HG03108 (cell line): ENCODE data around the gene LNP1.
"Not testable (repeated sequence)": the region's sequence is repeated elsewhere in the genome, so short reads cannot be mapped to it uniquely, and the experiment has no call there.

Experiments
- ATAC-seq: cut with Tn5 transposase; IDR thresholded peaks from one replicate; pipeline ENCODE4 v1.9.1; 2021; ENCODE audit warnings: moderate library complexity; ENCODE audit not compliant: unreplicated experiment

The LNP1 gene

GRCh38 chr3:100427699-100428098 lies 26.4 kb downstream of the LNP1 start:
- ATAC-seq = no peak

- no peak for ATAC-seq
These were observed 27.9 kb downstream of the LNP1 start for GRCh38 chr3:100429187-100429716.

DNA sequence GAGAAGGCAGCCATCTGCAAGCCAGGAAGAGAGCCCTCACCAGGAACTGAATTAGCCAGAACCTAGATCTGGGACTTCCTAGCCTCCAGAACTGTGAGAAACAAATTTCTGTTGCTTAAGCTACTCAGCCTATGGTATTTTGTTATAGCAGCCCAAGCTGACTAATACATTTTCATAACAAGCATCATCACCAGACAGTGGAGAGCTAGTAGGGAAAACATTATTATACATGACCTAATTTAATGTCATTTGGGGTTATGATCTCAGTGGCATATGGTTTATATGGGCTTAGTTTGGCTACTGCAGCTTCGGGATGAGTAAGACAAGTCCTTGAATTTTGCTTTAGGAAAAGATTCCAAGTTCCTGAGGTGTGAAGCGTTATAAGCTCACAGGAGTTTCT lies 35.6 kb downstream of the LNP1 start:
- ATAC-seq = no peak

DNA sequence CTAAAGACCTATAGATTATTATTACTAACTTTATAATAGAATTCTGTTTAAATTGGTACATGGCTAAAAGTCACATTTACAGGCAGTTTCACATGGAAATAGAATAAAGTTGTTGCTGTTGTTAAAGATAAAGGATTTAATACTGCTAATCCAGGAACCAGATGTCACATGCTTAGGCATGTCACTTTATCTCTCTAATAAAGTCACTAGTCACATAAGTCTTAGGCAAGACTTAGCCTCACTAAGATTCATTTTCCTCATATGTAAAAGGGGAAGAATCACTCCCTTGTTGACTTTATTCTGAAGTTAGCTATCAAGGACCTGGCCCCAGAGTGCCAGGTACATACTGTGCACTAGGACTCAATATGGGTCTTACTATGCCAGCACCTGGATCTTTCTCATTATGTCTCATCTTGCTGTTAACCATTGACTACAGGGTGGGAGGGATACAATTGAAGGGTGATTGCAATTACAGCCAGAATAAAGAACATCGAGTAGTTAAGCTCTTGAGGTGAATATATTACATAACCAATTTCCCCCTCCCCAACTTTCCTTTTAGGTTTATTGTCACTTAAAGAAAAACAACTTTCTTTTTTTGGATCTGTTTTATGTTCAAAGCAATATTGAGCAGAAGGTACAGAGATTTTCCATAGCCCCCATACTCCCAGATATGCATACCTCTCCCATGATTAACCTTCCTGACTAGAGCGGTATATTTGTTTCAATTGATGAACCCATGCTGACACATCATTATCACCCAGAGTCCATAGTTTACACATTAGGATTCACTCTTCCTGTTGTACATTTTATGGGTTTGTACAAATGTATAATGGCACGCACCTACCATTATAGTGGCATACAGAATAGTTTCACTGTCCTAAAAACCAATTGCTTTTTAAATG lies 36.6 kb downstream of the LNP1 start:
- no peak for ATAC-seq

DNA sequence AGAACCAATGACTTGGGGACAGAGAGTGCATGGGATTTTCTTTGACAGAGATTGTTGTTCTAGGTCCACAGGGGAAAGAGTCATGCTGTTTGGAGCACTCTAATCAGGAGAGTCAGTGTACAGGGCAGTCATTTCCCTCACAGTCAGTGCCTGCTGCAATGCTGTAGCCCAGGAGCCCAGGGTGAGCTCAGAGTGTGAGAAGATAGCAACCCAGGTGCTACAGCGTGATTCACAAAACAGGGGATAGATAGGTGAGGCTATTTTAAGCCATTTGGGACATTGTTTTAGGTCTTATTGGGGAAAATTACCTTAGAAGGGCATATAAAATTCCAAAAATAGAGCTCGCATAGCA lies 37.3 kb downstream of the LNP1 start:
- no peak for ATAC-seq

DNA sequence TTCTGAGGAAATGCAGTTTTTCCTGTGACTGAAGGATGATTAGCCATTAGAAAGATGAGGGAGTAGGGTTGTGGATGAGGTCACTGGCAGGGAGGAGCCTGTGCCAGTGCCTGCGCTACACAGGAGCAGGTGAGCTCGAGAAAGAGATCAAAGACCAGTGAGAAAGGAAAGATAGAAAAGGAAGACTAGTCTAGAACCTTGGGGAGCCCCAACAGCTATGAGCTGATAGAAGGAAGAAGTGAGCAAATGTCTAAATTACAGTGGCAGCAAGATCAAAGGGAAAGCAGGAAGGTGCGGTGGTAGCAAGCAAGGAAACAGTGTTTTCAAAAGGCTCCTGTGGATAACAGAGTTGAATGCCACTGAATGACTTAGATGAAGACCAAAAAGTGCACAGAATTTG lies 39.6 kb downstream of the LNP1 start:
- ATAC-seq = no peak

- ATAC-seq = no peak
These were observed 42.4 kb downstream of the LNP1 start for GRCh38 chr3:100443690-100444089.

- ATAC-seq = not testable (repeated sequence)
These were observed 45.7 kb downstream of the LNP1 start for GRCh38 chr3:100447067-100447466.

GRCh38 chr3:100448079-100448478 lies 46.7 kb downstream of the LNP1 start:
- no peak for ATAC-seq

GRCh38 chr3:100449214-100449613 lies 47.9 kb downstream of the LNP1 start:
- ATAC-seq = no peak

- ATAC-seq = no peak
These were observed 53.3 kb downstream of the LNP1 start for GRCh38 chr3:100454677-100455076.

DNA sequence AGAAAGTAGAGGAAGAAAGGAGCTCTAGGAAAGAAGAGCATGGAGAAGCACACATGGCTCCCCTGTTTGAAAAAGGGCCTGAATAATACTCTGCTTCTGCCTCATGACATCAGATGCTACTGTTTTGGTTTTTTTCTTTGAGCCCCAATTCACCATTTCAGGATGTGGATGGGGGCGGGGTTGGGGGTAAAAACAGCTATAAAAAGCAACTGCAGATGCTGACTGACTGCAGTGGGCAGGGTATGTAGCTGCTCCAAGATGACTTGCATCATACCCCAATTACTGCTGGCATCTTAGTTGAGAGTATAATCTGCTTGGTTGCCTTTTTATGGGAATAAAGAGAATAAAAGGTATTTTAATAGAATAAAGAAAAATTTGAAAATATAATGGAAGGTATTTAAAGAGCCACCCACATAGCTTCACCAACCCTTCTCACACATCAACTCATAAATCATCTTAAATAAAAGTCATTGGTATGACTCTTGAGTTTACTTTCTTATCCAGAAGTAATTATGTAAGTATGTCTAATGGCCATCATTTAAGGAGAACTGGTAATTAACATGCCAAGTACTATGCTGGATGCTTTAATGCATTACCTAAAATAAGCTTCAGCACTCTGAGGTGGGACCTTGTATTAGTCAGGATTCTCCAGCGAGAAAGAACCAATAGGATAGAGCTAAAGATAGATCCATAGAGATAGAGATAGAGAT lies 54.7 kb downstream of the LNP1 start:
- ATAC-seq = no peak

DNA sequence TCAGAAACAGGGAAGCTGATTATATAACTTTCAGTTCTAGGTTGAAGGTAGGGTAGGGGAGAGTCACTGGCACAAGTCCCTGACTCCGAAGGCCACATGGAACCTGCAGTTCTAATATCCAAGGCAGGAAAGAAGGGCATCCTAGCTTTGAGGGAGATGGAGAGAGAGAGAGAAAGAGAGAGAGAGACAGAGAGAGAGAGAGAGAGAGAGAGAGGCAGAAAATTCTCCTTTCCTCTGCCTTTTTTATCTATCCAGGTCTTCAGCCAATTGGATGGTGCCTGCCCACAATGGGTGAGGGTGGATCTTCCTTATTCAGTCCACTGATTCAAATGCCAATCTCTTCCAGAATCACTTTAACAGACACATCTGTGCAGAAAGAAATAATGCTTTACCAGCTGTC lies 55.4 kb downstream of the LNP1 start:
- ATAC-seq = no peak

- no peak for ATAC-seq
These were observed 56.5 kb downstream of the LNP1 start for GRCh38 chr3:100457811-100458210.

DNA sequence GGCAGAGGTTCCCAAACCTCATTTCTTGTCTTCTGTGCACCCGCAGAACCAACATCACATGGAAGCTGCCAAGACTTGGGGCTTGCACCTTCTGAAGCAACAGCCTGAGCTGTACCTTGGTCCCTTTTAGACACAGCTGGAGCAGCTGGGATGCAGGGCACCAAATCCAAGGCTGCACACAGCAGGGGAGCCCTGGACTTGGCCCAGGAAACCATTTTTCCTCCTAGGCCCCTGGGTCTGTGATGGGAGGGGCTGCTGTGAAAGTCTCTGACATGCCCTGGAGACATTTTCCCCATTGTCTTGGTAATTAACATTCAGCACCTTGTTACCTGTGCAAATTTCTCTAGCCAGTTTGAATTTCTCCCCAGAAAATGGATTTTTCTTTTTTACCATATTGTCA lies 57.5 kb downstream of the LNP1 start:
- ATAC-seq = no peak

GRCh38 chr3:100463002-100463401 lies 61.7 kb downstream of the LNP1 start:
- ATAC-seq = peak; percentile 85

DNA sequence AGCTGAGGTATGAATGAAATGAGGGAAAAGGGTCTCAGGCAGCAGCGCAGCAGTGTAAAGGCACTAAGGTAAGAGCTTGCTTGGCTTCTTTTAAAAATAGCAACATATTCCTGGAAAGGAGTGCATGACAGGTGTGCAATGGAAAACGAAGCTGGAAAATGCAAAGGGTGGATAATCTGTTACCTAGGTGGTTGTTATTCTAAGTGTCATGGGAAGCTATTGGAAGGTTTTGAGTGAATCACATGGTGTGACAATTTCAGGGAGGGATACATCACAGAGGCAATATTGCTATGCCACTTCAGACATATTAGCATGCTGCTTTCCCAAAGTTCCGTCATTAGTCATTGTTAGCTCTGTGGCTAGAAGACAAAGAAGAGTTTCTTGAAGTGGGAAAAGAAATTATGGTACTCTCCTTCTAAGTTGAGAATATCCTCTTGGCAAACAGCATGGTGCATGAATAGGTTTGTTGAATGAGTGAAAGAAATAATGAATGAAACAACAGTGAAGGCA lies 62.4 kb downstream of the LNP1 start:
- no peak for ATAC-seq

DNA sequence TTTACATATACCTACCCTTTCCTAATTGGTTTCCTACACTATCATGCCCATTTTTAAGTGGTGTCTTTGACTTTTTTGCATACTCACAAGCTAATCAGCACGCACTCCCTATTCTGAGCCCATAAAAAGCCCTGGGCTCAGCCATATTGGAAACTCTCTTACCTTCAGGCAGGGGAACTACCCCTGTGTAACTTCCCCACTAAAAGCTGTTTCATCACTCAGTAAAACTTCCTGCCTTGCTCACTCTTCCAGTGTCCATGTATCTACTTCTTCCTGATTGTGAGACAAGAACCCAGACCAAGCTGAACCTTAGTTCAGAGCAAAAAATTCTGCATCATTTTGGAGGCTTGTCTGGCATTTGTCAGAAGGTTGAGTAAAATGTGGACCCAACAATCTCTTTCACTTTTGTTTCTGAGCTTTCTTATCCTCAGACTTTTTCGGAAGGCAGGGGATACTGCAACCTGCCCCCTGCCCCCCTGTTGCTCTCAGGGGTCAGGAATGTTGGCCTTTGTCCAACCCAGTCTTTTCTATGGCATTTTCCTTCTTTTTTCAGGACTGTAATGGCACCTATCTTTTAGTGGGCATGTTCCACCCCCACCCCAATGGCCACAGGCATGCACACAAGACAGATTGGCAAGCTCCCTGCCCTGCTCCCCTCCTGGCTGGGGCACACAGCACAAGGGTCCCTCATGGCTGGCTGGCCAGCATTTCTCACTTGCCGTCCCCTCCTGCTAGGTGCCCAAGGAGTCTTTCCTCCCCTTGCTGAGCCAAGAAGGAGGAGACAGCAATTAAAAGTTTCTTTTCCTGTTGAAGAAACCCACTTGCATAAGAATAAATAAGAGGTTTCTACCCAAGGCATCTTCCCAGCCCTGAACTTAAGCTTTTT lies 64.8 kb downstream of the LNP1 start:
- ATAC-seq = no peak

DNA sequence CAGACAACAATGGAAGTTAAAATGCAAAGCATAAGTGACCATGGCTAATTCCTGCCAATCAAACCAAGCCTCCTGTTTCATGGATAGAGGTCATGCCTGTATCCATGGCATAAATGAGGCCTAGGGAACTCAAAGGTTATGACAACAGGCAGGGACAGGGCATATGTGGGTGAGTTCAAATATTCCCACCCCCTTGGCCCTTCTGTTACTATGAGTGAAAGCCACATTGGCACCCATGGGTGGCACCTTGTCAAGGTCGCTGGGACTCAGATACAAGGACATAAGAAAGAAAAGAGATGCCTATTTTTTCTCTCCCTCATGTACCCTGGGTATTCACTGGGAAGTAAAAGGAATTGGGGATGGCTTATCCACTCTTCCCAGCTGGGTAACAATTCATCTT lies 65.8 kb downstream of the LNP1 start:
- ATAC-seq = no peak

GRCh38 chr3:100468676-100469075 lies 67.3 kb downstream of the LNP1 start:
- no peak for ATAC-seq

- ATAC-seq = no peak
These were observed 69.6 kb downstream of the LNP1 start for GRCh38 chr3:100470951-100471350.
